ENCODE measurements around the gene CCDC12.

- TF ChIP-seq CTCF (IDR thresholded peaks at IDR 0.05) (no peak), ZFX (IDR thresholded peaks at IDR 0.05; ENCODE audit: borderline replicate concordance) (no peak)
These were observed 11.4 kb downstream of the CCDC12 start for GRCh38 chr3:46965151-46965550.
